Measurements from ENCODE around the gene CBX7. TPM values are rescaled to one million over a fixed set of nuclear protein-coding genes. Genes with fewer than 3 reads are reported as not detected.
A peak's percentile ranks its signal among the peaks of the same experiment; 100 is the strongest.

The CBX7 gene
- total RNA-seq, 4 donors from 2014 or later, result 4.7 to 56.1 (median 19.5) TPM

GRCh38 chr22:39181356-39181755 is 28.9 kb upstream of the CBX7 start:
- WGBS, 2 donors, result 87 to 100% methylated on average over 5 to 7 of the region's 8 CpGs
- TF ChIP-seq POLR2A (IDR thresholded peaks at IDR 0.05) (no peak), CTCF (IDR thresholded peaks at IDR 0.05) (no peak)
- Histone ChIP-seq H3K36me3 (no peaks in the 10 kb centered on the region), H3K9me3 (peaks cover 0 to 5% (median 0%) of the 10 kb centered on the region in 3 donors), H3K4me3 (no peak overlapping the region), H3K27ac (no peak overlapping the region), H3K27me3 (no peaks in the 10 kb centered on the region), H3K4me1 (peaks cover 6 to 53% (median 18%) of the 10 kb centered on the region in 3 donors)
- intact Hi-C loops (cut with DNase I), result no loop called here
- no peak for DNase-seq

- Histone ChIP-seq H3K9me3 (peaks cover 0 to 5% (median 0%) of the 10 kb centered on the region in 3 donors), H3K4me1 (peaks cover 13 to 55% (median 26%) of the 10 kb centered on the region in 3 donors), H3K36me3 (no peaks in the 10 kb centered on the region), H3K4me3 (no peak overlapping the region), H3K27me3 (no peaks in the 10 kb centered on the region), H3K27ac (no peak overlapping the region)
- WGBS, 2 donors, result 77 to 93% methylated on average over 15 to 17 of the region's 21 CpGs
- DNase-seq, result no peak
- TF ChIP-seq CTCF (IDR thresholded peaks at IDR 0.05) (no peak), POLR2A (IDR thresholded peaks at IDR 0.05) (no peak)
- intact Hi-C loops (cut with DNase I), result no loop called here
These were observed 27.4 kb upstream of the CBX7 start for GRCh38 chr22:39179841-39180335.

GRCh38 chr22:39179401-39179827 is 26.9 kb upstream of the CBX7 start:
- H3K27ac ChIP-seq, result no peak overlapping the region
- WGBS, 2 donors, result 80 to 85% methylated on average over 5 to 6 of the region's 6 CpGs
- no peaks in the 10 kb centered on the region for H3K36me3 ChIP-seq
- DNase-seq, result no peak
- H3K4me3 ChIP-seq, result no peak overlapping the region
- intact Hi-C loops (cut with DNase I), result no loop called here
- no peaks in the 10 kb centered on the region for H3K27me3 ChIP-seq
- H3K9me3 ChIP-seq, result peaks cover 0 to 5% (median 0%) of the 10 kb centered on the region in 3 donors
- H3K4me1 ChIP-seq, result peaks cover 18 to 55% (median 27%) of the 10 kb centered on the region in 3 donors
- TF ChIP-seq CTCF (IDR thresholded peaks at IDR 0.05) (no peak), POLR2A (IDR thresholded peaks at IDR 0.05) (no peak)

GRCh38 chr22:39178206-39179111 is 26.0 kb upstream of the CBX7 start:
- intact Hi-C loops (cut with DNase I), result no loop called here
- DNase-seq, result no peak
- 77 to 81% methylated on average over 19 of the region's 19 CpGs for WGBS, 2 donors

More at GRCh38 chr22:39178206-39179111, 26.0 kb upstream of the CBX7 start:
- Histone ChIP-seq H3K36me3 (no peaks in the 10 kb centered on the region), H3K9me3 (peaks cover 0 to 5% (median 0%) of the 10 kb centered on the region in 3 donors), H3K27ac (peak overlapping the region; percentile 22 to 81 (median 70)), H3K4me3 (no peak overlapping the region), H3K27me3 (no peaks in the 10 kb centered on the region), H3K4me1 (peaks cover 20 to 61% (median 36%) of the 10 kb centered on the region in 3 donors)
- no peak for TF ChIP-seq CTCF (IDR thresholded peaks at IDR 0.05)

All from esophagus squamous epithelium (tissue), 5 donors.